Gastrocnemius medialis (tissue), 4 donors: ENCODE measurements around the gene PAX5. TPM values are rescaled to one million over a fixed set of nuclear protein-coding genes. Genes with fewer than 3 reads are reported as not detected.

Experiments used
- ATAC-seq, 2 donors: fragments of 150-250 bp; one replicate each; pipeline ENCODE4 v1.9.1; 2016
- DNase-seq, 2 donors: peaks; one replicate each; pipeline ENCODE4 v3.0.0-alpha.2; 2019
- H3K27ac ChIP-seq, 4 donors: fragments of 200-600 bp; sonication (generic); 1 replicate in 1 of 4; 2 replicates in 3 of 4; pipeline ENCODE4 v1.5.1; 2016 to 2018; ENCODE audit warnings: mild to moderate bottlenecking in 2 of 4, moderate library complexity in 1 of 4
- H3K27me3 ChIP-seq, 3 donors: fragments of 200-600 bp; sonication (generic) in 2 of 3; 1 replicate in 1 of 3; 2 replicates in 2 of 3; pipeline versions ENCODE4 v1.5.1 to v1.6.0; 2016 to 2019; ENCODE audit warnings: mild to moderate bottlenecking in 1 of 3, moderate library complexity in 1 of 3
- H3K36me3 ChIP-seq, 2 donors: fragments of 200-600 bp; sonication (generic) in 1 of 2; one replicate each; pipeline ENCODE4 v1.5.1; 2017 to 2018
- H3K4me1 ChIP-seq, 2 donors: fragments of 200-600 bp; sonication (generic) in 1 of 2; one replicate each; pipeline ENCODE4 v1.5.1; 2016 to 2017; ENCODE audit warnings: mild to moderate bottlenecking in 2 of 2
- H3K4me3 ChIP-seq, 4 donors: fragments of 200-600 bp; sonication (generic) in 3 of 4; 1 replicate in 1 of 4; 2 replicates in 3 of 4; pipeline ENCODE4 v1.5.1; 2016 to 2019; ENCODE audit warnings: mild to moderate bottlenecking in 2 of 4
- H3K9me3 ChIP-seq, 3 donors: fragments of 200-600 bp; sonication (generic) in 2 of 3; 1 replicate in 1 of 3; 2 replicates in 2 of 3; pipeline ENCODE4 v1.5.1; 2016 to 2019
- CTCF ChIP-seq, 5 experiments: fragments of 450-650 bp in 3 of 5; fragments of 200-600 bp in 2 of 5; sonication (generic) in 2 of 5; IDR thresholded peaks in 4 of 5; conservative IDR thresholded peaks in 1 of 5; 1 replicate in 4 of 5; 2 replicates in 1 of 5; pipeline ENCODE4 v1.5.1; 2016 to 2019; ENCODE audit warnings: antibody characterized with exemption in 5 of 5, mild to moderate bottlenecking in 3 of 5, moderate library complexity in 3 of 5
- POLR2A ChIP-seq, 2 donors: fragments of 450-650 bp; IDR thresholded peaks; one replicate each; pipeline ENCODE4 v1.6.1; 2017; ENCODE audit warnings: antibody characterized with exemption in 2 of 2, mild to moderate bottlenecking in 2 of 2, moderate library complexity in 2 of 2
- in situ Hi-C, 4 donors: fragments of 200-750 bp; cut with MboI; loops; one replicate each; pipeline versions ENCODE4 v1.15.0 to v1.8.0; 2017; ENCODE audit warnings: low sequenced_read_pairs in 4 of 4
- intact Hi-C: fragments of 100-400 bp; cut with DNase I; formaldehyde crosslinking; loops from one replicate; pipeline ENCODE4 v1.15.1; 2023; ENCODE audit warnings: low total_unique reads
- total RNA-seq, 4 donors: library from RNA; depleted of rRNA; stranded (reverse); fragments of >200 nt; gene quantifications; one replicate each; pipeline versions ENCODE4 v1.1.0 to v1.2.3, GENCODE V29; 2016

Gene PAX5
- total RNA-seq, 4 donors from 2014 or later = 0.19 TPM; not detected in 3

DNA sequence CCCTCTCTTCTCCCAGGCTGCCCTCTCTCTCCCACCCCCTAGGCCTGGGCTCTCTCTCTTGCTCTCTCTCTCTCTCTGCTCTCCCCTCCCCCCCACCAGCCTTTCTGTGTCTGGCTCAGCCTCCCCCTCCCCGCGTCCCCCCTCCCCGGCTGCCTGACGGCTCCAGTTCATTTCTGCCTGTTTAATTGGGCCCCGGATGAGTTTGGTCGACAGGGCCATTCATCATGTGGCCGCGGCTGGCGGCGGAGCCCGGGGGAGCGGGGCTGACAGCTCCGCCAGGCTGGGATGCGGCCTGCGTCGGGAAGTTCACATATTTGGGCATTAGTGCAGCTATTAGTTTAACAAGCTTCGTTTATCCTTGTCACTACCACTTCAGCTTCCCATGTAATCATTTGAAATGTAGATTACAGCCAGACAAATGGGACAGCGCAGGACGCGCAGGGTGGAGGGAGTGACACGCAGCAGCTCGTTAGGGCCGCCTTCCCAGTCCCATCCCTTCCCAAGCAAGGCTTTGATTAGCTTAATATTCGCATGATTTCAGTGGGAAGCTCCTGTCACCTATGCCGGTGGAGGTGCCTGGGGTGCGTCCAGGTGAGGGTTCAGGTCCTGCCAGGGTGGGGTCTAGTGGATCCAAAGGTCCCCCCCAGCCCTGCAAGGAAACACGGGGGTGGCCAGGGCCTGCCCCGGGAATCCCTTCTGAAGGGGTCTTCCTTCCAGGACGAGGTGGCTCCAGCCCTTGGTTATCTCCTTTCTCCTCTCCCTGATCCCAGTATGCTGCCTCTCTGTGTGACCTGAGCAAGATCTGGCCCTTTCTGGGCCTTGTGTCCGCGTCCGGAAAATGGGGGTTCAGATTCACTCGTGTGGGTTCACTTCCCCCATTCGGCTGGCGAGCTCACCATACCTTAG lies 214.8 kb downstream of the PAX5 start:
- Histone ChIP-seq H3K36me3 (no peaks in the 10 kb centered on the region), H3K27ac (no peak overlapping the region), H3K27me3 (peaks cover 18 to 35% (median 22%) of the 10 kb centered on the region in 3 donors), H3K4me3 (peak overlapping the region in 3 of 4 donors; percentile 9 to 34 (median 29)), H3K4me1 (no peaks in the 10 kb centered on the region), H3K9me3 (no peaks in the 10 kb centered on the region)
- intact Hi-C loops (no loop called here), in situ Hi-C loops (loop anchor here in 1 of 4 donors (25.0 kb wide), 1 partner anchor 107 kb away; no protein-coding TSS in a partner anchor)
- no peak for DNase-seq
- TF ChIP-seq POLR2A (IDR thresholded peaks at IDR 0.05) = no peak
- no peak for ATAC-seq

- no peak for DNase-seq
- peak overlapping the region; percentile 3 to 34 (median 19) for H3K4me3 ChIP-seq
- no peak for ATAC-seq
- no peaks in the 10 kb centered on the region for H3K4me1 ChIP-seq
- TF ChIP-seq CTCF (IDR thresholded peaks at IDR 0.05 in 4 of 5, conservative IDR thresholded peaks at IDR 0.05 in 1 of 5) = no peak
- no peak for TF ChIP-seq POLR2A (IDR thresholded peaks at IDR 0.05)
- intact Hi-C loops = no loop called here
- H3K27me3 ChIP-seq = peaks cover 18 to 35% (median 22%) of the 10 kb centered on the region in 3 donors
- no peak overlapping the region for H3K27ac ChIP-seq
- in situ Hi-C loops = loop anchor here in 1 of 4 donors (25.0 kb wide), 1 partner anchor 106 kb away; no protein-coding TSS in a partner anchor
- no peaks in the 10 kb centered on the region for H3K36me3 ChIP-seq
- H3K9me3 ChIP-seq = no peaks in the 10 kb centered on the region
Measured at GRCh38 chr9:36818242-36818938, 215.7 kb downstream of the PAX5 start.

GRCh38 chr9:36817160-36817834 lies 216.8 kb downstream of the PAX5 start:
- in situ Hi-C loops = loop anchor here in 1 of 4 donors (25.0 kb wide), 1 partner anchor 105 kb away; no protein-coding TSS in a partner anchor
- no peaks in the 10 kb centered on the region for H3K4me1 ChIP-seq
- ATAC-seq = no peak
- H3K9me3 ChIP-seq = no peaks in the 10 kb centered on the region
- H3K36me3 ChIP-seq = no peaks in the 10 kb centered on the region
- TF ChIP-seq CTCF (IDR thresholded peaks at IDR 0.05 in 4 of 5, conservative IDR thresholded peaks at IDR 0.05 in 1 of 5) = no peak
- no peak for TF ChIP-seq POLR2A (IDR thresholded peaks at IDR 0.05)
- H3K4me3 ChIP-seq = no peak overlapping the region
- H3K27ac ChIP-seq = no peak overlapping the region
- H3K27me3 ChIP-seq = peaks cover 18 to 35% (median 22%) of the 10 kb centered on the region in 3 donors
- intact Hi-C loops = no loop called here
- DNase-seq = no peak

DNA sequence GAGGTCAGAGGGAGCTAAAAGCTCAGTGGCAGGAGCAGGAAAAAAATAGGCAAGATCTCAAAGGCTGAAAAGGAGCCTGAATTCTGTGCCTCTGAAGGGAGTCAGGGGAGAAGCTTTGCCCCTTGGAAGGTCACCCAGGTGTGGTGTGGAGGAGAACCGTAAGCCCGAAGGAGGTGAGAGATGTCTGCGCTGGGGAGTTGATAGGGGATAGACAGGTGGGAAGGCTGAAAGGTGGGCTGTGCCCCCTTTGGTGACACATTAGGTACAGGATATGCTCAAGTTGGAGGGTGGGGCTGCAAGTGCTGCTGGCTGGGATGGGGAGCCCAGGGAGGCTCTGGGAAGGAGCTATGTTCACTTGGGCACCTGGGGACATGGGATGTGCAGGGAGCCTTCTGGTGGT lies 217.7 kb downstream of the PAX5 start:
- intact Hi-C loops = no loop called here
- no peak overlapping the region for H3K27ac ChIP-seq
- no peak overlapping the region for H3K4me3 ChIP-seq
- no peaks in the 10 kb centered on the region for H3K9me3 ChIP-seq
- no peaks in the 10 kb centered on the region for H3K36me3 ChIP-seq
- DNase-seq (no peak), ATAC-seq (no peak)
- in situ Hi-C loops = loop anchor here in 1 of 4 donors (25.0 kb wide), 1 partner anchor 104 kb away; no protein-coding TSS in a partner anchor
- TF ChIP-seq CTCF (IDR thresholded peaks at IDR 0.05 in 4 of 5, conservative IDR thresholded peaks at IDR 0.05 in 1 of 5) (no peak), POLR2A (IDR thresholded peaks at IDR 0.05) (no peak)
- no peaks in the 10 kb centered on the region for H3K4me1 ChIP-seq
- peaks cover 18 to 35% (median 22%) of the 10 kb centered on the region in 3 donors for H3K27me3 ChIP-seq
